Ishikawa (cell line): ENCODE measurements around the gene NCK2.

Experiments used
- NFIC ChIP-seq: IDR thresholded peaks from 2 replicates; pipeline ENCODE4 v1.6.1; 2012
- RAD21 ChIP-seq: IDR thresholded peaks from 2 replicates; pipeline ENCODE4 v1.6.1; 2012; ENCODE audit warnings: low read depth
- TCF12 ChIP-seq: IDR thresholded peaks from 2 replicates; pipeline ENCODE4 v1.6.1; 2012; ENCODE audit warnings: low read depth
- TF ChIP-seq, protein P1 (sequence below): IDR thresholded peaks from 2 replicates; pipeline ENCODE4 v1.6.1; 2012; ENCODE audit warnings: low read depth, mild to moderate bottlenecking

DNA sequence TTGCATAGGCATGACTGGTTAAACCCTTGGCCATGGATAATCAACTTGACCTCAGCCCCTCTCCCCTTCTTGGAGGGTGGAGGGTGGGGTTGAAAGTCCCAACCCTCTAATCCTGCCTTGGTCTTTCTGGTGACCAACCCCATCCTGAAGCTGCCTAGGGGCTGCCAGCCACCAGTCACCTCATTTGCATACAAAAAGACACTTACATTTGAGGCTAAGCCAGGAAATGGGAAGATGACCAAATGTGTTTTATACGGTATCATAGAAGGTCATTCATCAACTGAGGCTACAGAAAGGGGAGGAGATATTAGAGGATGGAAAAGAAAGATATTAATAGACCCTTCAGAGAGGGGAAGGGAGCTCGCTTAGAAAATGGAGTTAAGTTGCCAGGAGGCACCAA, 96.8 kb downstream of the NCK2 start:
- TF ChIP-seq TCF12, result no peak
- no peak for TF ChIP-seq RAD21
- no peak for TF ChIP-seq NFIC
- TF ChIP-seq, protein P1, sequence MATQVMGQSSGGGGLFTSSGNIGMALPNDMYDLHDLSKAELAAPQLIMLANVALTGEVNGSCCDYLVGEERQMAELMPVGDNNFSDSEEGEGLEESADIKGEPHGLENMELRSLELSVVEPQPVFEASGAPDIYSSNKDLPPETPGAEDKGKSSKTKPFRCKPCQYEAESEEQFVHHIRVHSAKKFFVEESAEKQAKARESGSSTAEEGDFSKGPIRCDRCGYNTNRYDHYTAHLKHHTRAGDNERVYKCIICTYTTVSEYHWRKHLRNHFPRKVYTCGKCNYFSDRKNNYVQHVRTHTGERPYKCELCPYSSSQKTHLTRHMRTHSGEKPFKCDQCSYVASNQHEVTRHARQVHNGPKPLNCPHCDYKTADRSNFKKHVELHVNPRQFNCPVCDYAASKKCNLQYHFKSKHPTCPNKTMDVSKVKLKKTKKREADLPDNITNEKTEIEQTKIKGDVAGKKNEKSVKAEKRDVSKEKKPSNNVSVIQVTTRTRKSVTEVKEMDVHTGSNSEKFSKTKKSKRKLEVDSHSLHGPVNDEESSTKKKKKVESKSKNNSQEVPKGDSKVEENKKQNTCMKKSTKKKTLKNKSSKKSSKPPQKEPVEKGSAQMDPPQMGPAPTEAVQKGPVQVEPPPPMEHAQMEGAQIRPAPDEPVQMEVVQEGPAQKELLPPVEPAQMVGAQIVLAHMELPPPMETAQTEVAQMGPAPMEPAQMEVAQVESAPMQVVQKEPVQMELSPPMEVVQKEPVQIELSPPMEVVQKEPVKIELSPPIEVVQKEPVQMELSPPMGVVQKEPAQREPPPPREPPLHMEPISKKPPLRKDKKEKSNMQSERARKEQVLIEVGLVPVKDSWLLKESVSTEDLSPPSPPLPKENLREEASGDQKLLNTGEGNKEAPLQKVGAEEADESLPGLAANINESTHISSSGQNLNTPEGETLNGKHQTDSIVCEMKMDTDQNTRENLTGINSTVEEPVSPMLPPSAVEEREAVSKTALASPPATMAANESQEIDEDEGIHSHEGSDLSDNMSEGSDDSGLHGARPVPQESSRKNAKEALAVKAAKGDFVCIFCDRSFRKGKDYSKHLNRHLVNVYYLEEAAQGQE, result no peak
